GM11168 (cell line): ENCODE data around the gene NKPD1.

Source experiments
- in situ Hi-C: fragments of 300-500 bp; cut with MboI; formaldehyde crosslinking; loops from one replicate; pipeline ENCODE4 v1.12.0; 2022; ENCODE audit warnings: low sequenced_read_pairs; ENCODE audit not compliant: unreplicated experiment

NKPD1 gene

DNA sequence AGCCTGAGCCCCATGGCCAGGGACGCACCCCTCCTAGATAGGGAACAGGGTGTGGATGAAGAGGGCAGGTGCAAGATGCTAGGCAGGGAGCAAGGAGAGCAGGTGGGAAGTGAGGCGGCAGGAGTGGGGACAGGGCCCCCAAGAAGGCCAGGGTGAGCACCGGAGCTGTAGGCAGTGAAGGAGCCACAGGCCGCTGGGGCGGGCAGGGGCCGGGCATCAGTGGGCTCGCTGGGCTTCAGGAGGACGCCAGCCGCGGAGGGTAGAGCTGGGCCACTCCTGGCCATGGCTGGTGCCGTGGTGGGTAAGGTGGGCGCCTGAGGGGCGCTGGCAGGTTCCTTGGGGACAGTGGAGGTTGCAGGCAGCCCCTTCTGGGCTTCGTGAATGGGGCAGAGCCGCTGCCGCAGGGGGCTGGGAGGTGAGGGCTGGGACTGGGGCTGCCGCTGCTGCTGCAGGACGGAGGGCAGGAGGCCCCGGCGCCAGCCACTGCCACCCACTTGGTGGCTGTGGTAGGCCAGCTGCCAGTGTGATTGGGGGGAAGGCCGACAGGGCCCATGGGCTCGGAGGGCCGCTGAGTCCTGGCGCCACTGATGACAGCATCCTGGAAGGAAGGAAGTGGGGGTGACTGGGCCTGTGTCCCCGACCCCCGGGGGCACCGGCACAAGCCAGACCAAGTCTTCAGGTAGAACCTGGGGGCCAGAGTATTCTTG is 2.1 kb downstream of the NKPD1 start:
- in situ Hi-C loops = no loop called here

DNA sequence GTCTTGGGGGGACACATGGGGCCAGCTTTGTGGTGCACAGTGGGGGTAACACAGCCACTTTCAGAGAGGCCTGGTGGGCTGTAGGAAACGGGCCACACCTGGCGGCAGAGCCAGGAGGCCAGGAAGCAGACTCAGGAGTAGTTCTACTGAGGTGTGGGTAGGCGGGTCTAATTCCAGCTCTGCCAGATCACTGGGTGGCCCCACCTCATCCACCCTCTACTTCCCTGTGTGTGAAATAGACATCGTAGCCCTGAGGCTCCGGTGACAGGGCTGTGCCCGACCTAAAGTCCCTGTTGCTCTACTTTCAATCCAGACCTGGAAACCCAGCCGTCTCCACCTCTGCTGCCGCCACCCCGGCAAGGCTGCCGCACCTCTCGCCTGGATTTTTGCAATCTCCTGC is 4.0 kb downstream of the NKPD1 start:
- in situ Hi-C loops = no loop called here

DNA sequence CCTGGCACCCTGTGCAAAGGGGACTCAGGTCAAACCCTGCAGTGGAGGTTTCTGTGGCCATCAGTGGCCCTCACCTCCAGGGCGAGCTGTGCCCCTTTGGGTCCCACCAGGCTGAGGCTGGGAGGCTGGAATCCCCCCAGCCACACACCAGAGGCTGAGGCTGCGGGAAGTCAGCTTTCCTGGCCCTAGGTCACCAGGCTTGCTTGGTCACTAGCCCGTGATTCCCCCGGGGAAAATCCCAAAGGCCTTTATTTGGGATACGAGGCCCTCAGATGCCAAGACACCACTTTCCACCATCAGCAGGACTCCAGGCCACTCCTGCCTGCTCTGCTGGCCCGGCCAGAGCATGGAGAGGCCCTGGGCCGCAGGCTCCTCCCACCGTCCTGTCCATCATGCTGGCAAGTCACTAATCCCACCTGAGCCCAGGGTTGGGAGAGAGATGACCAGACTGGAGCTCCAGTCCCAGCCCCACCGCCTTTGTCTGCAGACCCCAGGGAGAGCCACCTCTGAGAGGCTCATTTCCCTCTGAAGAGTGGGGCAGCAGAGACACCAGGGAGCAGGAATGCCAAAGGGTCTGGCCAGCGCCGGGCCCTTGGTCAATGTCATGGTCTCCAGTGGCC is 4.7 kb downstream of the NKPD1 start:
- in situ Hi-C loops = no loop called here

DNA sequence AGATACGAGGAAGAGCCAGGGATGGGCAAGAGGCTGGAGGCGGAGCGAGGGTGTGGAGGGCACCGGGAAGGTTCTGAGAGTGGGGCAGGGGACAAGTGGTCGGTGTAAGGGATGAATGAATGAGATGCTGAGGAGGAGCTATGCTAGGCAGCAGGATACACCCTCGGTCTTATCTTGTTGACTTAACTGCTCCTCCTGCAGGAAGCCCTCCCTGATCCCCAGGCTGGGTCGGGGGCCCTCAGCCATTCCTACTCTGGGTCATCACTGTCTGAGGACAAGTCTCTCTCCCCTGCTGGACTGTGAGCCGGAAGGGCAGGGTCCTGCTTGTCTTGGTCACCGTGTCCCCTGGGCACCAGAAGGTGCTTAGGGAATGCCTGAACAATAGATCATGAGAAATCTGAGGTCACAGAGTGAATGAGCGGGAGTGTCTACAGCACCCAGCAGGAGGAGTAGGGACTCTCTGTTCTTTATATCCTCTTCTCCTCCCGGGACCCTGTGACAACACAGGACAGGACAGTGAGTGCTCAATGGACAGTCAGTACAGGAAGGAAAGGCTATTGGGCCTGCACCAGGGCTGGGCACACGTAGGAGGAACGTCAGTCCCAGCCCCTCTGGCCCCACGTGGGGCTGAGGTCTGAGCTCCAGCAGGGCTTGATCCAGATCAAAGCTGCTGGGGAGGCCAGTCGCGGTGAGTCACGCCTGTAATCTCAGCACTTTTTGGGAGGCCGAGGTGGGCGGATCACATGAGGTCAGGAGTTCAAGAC is 6.5 kb downstream of the NKPD1 start:
- in situ Hi-C loops = no loop called here

DNA sequence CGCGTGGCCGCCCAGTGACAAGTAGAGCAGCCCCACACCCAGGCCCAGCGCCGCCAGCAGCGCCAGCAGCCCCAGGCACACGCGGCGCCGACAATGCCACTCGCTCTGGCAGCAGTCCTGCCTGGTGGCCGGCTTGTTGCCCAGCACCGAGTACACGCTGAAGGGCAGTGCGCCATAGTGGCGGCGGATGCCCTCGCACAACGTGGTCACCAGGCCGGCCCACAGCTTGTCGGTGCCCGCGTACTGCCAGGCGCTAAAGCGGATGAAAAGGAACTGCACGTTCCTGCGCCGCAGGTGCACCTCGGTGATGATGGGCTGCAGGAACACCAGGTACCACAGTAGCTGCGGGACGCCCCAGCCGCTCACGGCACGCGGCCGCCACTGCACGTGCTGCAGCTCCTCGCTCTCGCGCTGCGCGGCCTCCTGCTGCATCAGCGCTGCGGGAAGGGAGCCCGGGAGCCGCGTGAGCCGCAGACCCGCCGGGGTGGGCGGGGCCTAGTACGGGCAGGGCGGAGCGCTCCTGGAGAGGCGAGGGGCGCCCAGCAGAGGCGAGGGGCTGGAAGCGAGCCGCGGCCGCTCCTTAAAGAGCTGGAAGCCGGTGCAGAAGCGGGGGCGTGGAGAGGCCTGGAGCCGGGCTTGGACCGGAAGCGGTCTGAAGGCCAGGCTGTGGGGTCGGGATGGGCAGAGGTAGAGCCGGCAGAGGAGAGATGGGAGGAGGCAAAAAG is 7.3 kb downstream of the NKPD1 start:
- in situ Hi-C loops = no loop called here

DNA sequence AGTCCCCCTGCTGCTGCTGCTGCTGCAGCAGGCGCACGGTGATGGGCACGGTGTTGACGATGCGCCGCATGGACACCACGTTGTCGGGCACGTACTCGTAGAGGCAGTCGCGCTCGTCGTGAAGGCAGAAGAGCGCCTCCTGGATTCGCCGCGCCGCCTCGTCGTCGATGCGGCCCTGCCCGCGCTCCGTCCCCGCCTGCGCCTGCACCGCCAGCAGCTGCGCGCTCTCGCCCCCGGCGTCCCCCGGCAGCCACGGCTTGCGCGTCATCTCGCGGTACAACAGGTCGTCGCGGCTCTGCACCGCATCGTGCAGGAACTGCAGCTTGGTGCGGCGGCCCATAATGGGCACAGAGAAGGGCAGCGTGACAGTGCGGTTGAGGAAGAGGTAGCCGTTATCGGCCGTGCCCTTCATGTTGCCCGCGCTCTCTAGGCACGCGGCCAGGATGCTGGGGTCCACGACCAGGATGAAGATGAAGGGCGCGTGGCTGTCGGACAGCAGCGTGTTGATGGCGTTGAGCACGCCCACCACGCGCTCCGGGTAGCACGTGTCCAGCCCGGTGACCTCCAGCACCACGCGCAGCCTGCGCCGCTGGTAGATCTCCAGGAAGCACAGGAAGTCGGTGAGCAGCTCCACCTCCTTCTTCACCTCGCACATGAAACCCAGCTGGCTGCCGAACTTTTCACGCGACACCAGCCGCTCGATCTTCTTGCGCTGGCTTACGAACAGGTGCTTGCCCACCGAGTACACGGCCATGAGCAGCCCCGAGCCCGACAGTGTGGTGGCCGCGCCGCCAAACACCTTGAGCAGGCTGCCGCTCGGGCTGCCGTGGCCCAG is 8.1 kb downstream of the NKPD1 start:
- in situ Hi-C loops = no loop called here

DNA sequence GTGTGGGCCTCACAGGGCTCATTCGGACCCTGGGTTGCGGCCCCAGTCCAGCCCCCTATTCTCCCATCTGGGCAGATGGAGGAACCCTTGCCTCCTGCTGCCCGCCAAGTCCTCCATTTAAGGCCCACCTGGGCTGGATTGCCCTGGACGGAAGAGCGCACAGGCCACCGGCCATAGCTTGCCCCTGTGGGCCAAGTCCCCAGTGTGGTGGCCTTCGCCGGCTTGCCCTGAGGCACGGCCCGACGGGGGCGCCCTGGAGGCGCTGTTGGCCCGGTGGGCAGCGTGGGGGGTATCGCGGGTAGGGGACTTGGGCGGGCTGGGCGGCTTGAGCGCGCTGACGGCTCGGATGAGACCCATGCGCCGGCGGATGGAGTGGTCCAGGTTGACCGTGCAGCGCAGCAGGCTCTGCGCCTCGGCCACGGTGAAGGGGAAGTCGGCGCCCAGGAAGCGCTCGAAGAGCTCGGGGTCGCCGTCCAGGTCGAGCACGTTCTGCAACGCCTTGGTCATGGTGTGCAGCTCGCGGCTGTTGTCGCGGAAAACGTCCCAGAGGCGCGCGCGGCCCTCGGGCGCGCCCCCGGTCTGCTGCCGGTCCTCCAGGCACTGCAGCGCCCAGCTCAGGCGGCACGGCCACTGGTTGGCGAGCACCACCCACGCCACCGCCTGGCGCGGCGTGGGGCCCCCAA is 8.8 kb downstream of the NKPD1 start:
- in situ Hi-C loops = no loop called here

DNA sequence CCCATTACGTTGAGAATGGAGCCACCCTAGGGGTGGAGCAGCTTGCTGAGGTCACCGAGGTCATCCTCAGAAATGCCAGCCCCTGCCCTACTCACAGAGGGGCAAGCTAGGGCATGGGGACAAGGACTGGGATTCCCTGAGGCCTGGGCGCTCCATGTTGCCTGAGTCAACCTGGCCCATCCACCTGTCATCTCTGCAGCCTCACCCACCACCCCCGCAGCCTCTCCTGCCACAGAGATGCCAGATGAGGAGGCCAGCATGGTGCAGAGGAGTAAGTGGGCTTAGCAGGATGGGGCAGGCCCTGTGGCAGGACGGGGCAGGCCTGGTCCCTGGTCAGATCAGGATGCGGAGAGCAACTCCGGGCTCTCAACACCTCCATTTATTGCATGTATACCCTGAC is 9.5 kb downstream of the NKPD1 start:
- in situ Hi-C loops = no loop called here

DNA sequence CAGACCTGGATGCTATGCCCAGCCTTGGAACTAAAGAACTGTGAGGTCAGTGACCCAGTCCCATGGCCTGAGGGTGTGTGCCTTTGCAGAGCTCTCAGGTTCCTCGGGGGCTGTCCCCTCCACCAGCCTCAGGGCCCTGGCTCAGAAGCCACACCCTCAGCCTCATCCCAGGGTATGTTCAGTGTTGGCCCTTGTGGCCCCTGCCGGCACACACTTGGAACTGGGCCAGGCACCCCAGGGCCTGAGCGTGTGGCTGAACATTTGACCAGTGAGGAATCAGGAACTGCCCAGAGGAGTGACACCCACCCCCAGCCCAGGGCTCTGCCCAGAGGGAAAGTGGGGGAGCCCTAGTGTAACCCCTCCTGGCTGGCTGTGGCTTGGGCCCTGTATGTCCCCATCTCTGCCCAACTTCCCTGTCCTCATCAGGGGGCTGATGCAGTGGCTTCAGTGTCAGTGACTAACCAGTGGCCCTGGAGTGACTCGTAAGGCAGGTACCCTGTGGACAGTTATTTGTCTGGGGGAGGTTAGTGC is 10.0 kb downstream of the NKPD1 start:
- in situ Hi-C loops = no loop called here

DNA sequence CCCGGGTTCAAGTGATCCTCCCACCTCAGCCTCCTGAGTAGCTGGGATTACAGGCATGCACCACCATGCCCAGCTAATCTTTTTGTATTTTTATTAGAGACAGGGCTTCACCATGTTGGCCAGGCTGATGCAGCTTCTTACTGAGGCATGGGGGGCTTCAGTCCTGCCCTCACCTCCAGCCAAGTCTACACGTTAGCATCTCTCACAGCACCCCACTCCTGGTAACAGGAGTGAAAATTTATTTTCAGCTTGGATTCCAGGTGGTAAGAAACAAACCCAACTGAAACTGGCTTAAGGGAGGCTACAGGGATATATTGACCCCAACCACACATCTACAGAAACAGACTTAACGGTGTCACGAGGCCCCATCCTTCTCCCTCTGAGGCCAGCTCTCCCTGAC is 10.6 kb downstream of the NKPD1 start:
- in situ Hi-C loops = no loop called here

DNA sequence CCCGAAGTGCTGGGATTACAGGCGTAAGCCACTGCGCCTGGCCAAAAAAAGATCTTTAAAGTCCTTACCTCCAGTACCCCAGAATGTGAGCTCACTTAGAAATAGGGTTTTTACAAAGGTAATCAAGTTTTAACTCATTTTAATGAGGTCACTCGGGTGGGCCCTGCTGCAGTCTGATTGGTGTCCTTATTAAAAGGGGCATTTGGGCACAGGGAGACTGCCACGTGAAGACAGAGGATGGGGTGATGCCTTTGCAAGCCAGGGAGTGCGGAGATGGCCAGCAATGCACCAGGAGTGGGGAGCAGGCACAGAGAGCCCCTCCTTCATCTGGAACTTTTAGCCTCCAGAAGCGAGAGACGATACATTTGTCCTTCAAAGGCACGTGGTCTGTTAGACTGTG is 11.7 kb downstream of the NKPD1 start:
- in situ Hi-C loops = no loop called here

DNA sequence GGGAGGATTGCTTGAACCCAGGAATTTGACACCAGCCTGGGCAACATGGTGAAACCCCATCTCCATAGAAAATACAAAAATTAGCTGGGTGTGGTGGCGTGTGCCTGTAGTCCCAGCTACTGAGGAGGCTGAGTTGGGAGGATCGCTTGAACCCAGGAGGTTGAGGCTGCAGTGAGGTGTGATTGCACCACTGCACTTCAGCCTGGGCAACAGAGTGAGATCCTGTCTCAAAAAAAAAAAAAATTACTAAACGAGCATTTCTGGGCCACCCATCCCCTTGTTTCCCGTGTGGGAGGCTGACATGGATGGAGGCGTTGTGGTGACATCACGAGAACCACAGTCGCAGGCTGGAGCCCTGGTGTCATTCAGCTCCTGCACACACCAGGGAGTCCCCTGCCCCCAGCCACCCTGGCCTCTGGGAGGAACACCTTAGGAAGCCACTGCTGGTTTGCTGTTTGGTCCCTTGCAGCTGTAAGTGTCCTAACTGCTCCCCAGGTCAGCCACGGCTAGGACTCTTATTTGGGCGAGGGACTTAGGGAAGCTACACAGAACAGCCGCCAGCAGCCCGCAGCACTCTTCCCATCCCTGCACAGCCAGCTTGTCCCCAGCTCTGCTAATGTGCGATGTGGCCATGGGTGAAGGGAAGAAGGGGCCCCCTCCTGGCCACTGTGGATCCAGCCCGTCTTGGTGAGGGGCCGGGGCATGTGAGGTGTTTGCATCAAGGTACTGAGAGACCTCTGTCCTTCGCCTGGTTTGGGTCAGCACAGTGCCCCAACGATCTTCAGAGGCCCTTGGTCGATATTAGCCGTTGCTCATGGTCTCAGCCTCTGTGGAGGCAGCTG is 12.7 kb downstream of the NKPD1 start:
- in situ Hi-C loops = no loop called here

DNA sequence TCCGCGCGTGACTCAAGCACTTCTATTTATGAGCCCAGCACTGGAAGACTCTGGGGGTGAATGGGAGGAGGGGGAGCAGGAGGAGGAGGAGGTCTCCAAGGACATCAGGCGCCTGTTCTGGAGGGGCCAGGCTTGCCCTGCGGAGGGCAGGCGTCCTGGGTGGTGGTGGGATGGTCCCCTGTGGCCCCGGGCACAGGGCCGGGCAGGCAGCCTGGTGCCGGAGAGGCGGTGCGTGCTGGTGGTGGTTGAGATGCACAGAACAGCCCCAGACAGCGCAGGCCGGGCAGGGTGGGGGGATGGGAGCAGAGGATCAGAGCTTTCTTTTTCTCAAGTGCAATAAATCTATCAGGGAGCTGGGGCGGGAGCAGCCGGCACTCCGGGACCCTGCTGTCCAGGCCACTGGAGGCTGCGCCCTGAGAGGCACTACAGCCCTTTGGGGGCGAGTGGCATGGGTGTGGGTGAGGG is 14.0 kb downstream of the NKPD1 start:
- in situ Hi-C loops = no loop called here

DNA sequence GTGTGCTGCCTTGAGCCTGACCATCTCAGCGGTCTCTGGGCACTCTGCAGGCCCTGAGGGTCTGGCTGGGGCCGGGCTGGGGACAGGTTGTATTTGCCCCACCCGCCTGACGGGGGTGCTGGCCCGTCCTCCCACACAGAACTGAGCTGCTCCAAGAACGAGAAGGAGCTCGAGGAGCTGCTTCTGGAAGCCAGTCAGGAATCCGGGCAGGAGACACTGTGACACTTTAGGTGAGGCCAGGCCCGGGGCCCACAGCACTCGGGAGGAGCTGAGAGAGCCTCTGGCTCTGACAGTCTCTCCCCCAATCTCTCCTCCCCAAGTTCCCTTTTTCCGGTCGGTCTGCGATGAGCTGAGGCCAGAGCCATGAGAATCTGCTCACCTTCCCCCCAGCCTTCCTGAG is 14.5 kb downstream of the NKPD1 start:
- in situ Hi-C loops = no loop called here

DNA sequence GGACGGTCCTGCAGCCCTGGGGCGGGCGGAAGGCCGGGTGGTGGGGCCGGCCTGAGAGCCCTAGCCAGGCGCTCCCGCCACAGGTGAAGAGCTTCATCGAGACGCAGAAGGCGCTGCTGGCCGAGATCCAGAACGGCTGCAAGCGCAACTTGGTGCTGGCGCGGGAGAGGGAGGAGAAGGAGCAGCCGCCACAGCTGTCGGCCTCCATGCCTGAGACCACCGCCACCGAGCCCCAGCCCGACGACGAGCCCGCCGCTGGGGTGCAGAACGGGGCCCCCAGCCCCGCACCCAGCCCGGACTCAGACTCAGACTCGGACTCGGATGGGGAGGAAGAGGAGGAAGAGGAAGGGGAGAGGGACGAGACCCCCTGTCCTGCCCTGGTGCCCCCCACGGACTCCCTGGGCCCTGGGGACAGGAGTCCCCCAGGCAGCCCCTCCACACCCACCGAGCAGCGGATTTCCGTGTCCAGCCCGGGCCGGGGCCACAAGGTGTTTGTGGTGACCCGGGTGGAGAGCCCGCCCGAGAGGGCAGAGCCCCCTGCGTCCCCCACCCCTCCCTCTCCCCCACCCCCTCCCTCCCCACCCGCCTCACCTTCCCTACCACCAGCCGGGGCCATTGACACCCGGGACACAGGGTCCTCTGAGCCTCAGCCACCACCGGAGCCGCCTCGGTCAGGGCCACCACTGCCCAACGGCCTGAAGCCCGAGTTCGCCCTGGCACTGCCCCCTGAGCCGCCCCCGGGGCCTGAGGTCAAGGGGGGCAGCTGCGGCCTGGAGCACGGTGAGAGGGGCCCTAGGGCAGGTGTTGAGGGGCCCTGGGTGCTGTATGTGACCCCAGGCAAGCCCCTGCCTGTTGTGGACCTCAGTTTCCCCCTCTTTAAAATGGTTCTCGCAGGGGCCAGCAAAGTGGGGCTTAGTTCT is 15.3 kb downstream of the NKPD1 start:
- in situ Hi-C loops = no loop called here

DNA sequence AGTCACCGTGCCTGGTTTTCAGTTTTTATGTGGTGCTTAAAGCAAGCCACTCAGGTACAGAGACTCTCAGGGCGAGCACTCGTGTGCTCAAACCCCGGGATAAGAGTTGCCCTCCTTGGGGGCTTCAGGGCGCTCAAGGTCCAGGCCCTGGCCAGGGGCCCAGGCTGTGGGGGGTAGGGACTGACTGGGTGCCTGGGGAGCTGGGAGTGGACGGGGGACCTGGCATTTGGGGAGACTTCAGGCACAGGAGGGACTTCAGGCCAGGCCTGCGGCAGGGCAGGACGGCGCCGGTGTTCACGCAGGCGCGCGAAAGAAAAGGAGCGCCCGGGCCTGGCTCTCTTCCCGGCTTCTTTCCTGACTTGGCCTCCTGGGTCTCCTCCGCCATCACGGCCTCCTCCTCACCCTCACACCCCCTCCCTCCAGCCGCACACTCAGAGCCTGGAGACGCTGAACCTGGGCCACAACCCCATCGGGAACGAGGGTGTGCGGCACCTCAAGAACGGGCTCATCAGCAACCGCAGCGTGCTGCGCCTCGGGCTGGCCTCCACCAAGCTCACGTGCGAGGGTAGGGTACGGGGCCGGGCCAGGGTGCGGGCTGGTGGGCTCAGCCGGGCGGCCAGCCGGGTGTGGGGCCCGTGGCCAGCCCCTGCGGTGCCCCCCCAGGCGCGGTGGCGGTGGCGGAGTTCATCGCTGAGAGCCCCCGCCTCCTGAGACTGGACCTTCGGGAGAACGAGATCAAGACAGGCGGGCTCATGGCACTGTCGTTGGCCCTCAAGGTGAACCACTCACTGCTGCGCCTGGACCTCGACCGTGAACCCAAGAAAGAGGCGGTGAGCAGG is 16.1 kb downstream of the NKPD1 start:
- in situ Hi-C loops = no loop called here
